ENCODE measurements around the gene CERK.

Gene CERK

GRCh38 chr22:46769191-46769675, 31.2 kb upstream of the CERK start:
- Histone ChIP-seq H3K4me3 (ENCODE audit: low read depth, low read length) (no peak overlapping the region), H3K9me3 (ENCODE audit: control insufficient read depth, insufficient read depth, low read depth, low read length) (no peaks in the 10 kb centered on the region), H3K36me3 (ENCODE audit: control insufficient read depth in 2 of 2, insufficient read depth in 1 of 2, low read length in 2 of 2) (peaks cover 0 to 9% of the 10 kb centered on the region in 2 experiments; a peak in 2 of 3 replicates), H3K4me1 (ENCODE audit: control insufficient read depth, insufficient read depth, low read length) (peaks cover 10% of the 10 kb centered on the region), H3K27ac (ENCODE audit: extremely low read depth, low read depth, low read length) (no peak overlapping the region)
- CTCF ChIA-PET, result interaction anchor here (2.3 kb wide), 1 partner anchor 10 kb away, joined by 8 read pairs; no protein-coding TSS in a partner anchor
- TF ChIP-seq IKZF3 (tag by site-specific recombination; IDR thresholded peaks at IDR 0.05) (no peak), ZNF341 (tag by site-specific recombination; IDR thresholded peaks at IDR 0.05; ENCODE audit: low read depth) (peak; percentile 67), ZIC2 (tag by site-specific recombination; IDR thresholded peaks at IDR 0.05) (peak; percentile 82)
- POLR2A ChIA-PET, result interaction anchor here (0.8 to 1.2 kb wide), 2 partner anchors 11 to 15 kb away, joined by 3 to 5 read pairs; no protein-coding TSS in a partner anchor

DNA sequence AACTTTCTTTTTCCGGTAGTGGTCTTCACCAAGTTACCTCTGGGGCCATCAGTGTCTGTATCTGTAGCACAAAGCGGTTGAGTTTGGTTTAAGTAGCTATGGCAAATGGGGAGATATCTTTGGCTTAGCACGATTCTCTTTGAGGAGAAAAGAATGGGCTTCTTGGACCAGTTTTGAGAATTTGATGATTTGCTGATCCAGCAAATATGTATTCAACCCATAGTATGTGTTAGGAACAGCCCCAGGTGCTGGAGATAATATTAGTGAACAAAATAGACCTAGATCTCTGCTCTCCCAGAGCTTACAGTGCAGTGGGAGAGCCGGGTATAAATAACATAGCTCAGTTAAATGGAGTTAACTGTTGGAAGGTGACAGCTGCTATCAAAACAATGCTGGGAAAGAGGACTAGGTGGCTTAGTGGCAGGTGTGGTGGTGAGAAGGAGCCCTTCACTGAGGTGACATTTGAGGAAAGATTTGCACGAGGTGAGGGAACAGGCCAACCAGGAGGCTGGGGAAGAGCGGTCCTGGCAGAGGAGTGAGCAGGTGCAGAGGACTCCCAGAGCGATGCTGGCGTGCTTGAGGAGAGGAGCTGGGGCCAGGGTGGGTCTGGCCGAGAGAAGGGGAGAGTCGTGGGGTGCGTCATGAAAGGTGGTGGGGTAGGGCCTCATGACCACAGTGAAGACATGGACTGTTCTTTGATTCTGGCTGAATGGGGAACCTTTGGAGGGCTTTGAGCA, 29.4 kb upstream of the CERK start:
- peaks cover 0 to 9% of the 10 kb centered on the region in 2 experiments; a peak in 2 of 3 replicates for H3K36me3 ChIP-seq (ENCODE audit: control insufficient read depth in 2 of 2, insufficient read depth in 1 of 2, low read length in 2 of 2)
- ChIA-PET CTCF (interaction anchor here (2.3 kb wide), 1 partner anchor 9 kb away, joined by 8 read pairs; no protein-coding TSS in a partner anchor), POLR2A (no interaction called here)
- H3K4me1 ChIP-seq (ENCODE audit: control insufficient read depth, insufficient read depth, low read length), result peaks cover 4% of the 10 kb centered on the region
- TF ChIP-seq KLF16 (tag by site-specific recombination; IDR thresholded peaks at IDR 0.05) (no peak), ZNF133 (tag by site-specific recombination; IDR thresholded peaks at IDR 0.05) (no peak), ZNF121 (tag by site-specific recombination; IDR thresholded peaks at IDR 0.05) (no peak), HIC1 (tag by site-specific recombination; IDR thresholded peaks at IDR 0.05) (no peak), ZNF223 (tag by site-specific recombination; IDR thresholded peaks at IDR 0.05) (no peak), ZNF621 (tag by site-specific recombination; IDR thresholded peaks at IDR 0.05) (no peak), ZNF16 (tag by site-specific recombination; IDR thresholded peaks at IDR 0.05; ENCODE audit: low read depth) (no peak), ZNF48 (tag by site-specific recombination; IDR thresholded peaks at IDR 0.05) (no peak), SP2 (tag by site-specific recombination; IDR thresholded peaks at IDR 0.05) (no peak), ZNF433 (tag by site-specific recombination; IDR thresholded peaks at IDR 0.05; ENCODE audit: low read depth) (no peak)
- TF ChIP-seq, protein P1, sequence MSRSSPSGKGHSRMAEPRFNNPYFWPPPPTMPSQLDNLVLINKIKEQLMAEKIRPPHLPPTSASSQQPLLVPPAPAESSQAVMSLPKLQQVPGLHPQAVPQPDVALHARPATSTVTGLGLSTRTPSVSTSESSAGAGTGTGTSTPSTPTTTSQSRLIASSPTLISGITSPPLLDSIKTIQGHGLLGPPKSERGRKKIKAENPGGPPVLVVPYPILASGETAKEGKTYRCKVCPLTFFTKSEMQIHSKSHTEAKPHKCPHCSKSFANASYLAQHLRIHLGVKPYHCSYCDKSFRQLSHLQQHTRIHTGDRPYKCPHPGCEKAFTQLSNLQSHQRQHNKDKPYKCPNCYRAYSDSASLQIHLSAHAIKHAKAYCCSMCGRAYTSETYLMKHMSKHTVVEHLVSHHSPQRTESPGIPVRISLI (tag by site-specific recombination; IDR thresholded peaks at IDR 0.05), result no peak
- H3K9me3 ChIP-seq (ENCODE audit: control insufficient read depth, insufficient read depth, low read depth, low read length), result no peaks in the 10 kb centered on the region
- no peak overlapping the region for H3K4me3 ChIP-seq (ENCODE audit: low read depth, low read length)
- H3K27ac ChIP-seq (ENCODE audit: extremely low read depth, low read depth, low read length), result 0 out of 2 replicates have a peak overlapping the region, but pooled peaks have one; percentile 16

DNA sequence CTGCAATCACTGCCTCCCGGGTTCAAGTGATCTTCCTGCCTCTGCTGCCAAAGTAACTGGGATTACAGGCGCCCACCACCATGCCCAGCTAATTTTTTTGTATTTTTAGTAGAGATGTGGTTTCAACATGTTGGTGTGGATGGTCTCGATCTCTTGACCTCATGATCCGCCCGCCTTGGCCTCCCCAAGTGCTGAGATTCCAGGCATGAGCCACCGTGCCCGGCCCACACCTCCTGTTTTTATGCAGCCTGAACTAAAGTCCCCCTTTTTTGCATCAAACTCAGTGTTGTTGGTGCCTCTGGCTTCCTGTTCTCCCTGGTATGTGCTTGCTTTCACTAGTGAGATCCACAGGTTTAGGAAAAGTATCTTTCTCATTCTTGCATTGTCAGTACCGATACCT, 28.6 kb upstream of the CERK start:
- Histone ChIP-seq H3K4me1 (ENCODE audit: control insufficient read depth, insufficient read depth, low read length) (peaks cover 4% of the 10 kb centered on the region), H3K27ac (ENCODE audit: extremely low read depth, low read depth, low read length) (0 out of 2 replicates have a peak overlapping the region, but pooled peaks have one; percentile 16), H3K9me3 (ENCODE audit: control insufficient read depth, insufficient read depth, low read depth, low read length) (no peaks in the 10 kb centered on the region), H3K4me3 (ENCODE audit: low read depth, low read length) (no peak overlapping the region), H3K36me3 (ENCODE audit: control insufficient read depth in 2 of 2, insufficient read depth in 1 of 2, low read length in 2 of 2) (peaks cover 0 to 6% of the 10 kb centered on the region in 2 experiments; a peak in 2 of 3 replicates)
- TF ChIP-seq ZNF433 (tag by site-specific recombination; IDR thresholded peaks at IDR 0.05; ENCODE audit: low read depth), result no peak
- TF ChIP-seq, protein P2, sequence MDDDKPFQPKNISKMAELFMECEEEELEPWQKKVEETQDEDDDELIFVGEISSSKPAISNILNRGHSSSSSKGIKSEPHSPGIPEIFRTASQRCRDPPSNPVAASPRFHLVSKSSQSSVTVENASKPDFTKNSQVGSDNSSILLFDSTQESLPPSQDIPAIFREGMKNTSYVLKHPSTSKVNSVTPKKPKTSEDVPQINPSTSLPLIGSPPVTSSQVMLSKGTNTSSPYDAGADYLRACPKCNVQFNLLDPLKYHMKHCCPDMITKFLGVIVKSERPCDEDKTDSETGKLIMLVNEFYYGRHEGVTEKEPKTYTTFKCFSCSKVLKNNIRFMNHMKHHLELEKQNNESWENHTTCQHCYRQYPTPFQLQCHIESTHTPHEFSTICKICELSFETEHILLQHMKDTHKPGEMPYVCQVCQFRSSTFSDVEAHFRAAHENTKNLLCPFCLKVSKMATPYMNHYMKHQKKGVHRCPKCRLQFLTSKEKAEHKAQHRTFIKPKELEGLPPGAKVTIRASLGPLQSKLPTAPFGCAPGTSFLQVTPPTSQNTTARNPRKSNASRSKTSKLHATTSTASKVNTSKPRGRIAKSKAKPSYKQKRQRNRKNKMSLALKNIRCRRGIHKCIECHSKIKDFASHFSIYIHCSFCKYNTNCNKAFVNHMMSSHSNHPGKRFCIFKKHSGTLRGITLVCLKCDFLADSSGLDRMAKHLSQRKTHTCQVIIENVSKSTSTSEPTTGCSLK (tag by site-specific recombination; IDR thresholded peaks at IDR 0.05), result no peak
- no peak for TF ChIP-seq ZNF626 (tag by site-specific recombination; IDR thresholded peaks at IDR 0.05)
- no peak for TF ChIP-seq ZNF335 (tag by site-specific recombination; conservative IDR thresholded peaks at IDR 0.05)
- peak; percentile 61 for TF ChIP-seq PRDM1 (tag by site-specific recombination; IDR thresholded peaks at IDR 0.05)
- no peak for TF ChIP-seq ELK4 (IDR thresholded peaks at IDR 0.05; ENCODE audit: borderline replicate concordance, low read depth, low read length)
- ChIA-PET POLR2A (no interaction called here), CTCF (no interaction called here)

All from HEK293 (cell line).